ENCODE results near the gene STPG2.
A peak's percentile ranks its signal among the peaks of the same experiment; 100 is the strongest.

Gene STPG2

GRCh38 chr4:98117363-98117762, 25.9 kb downstream of the STPG2 start:
- peaks cover 10% of the 10 kb centered on the region for H3K9me3 Mint-ChIP-seq
- peaks cover 7% of the 10 kb centered on the region for H3K36me3 Mint-ChIP-seq
- ATAC-seq (ENCODE audit: low read depth): no peak
- peaks cover 2% of the 10 kb centered on the region for H3K27me3 Mint-ChIP-seq
- no peak overlapping the region for H3K27ac Mint-ChIP-seq
- DNase-seq (ENCODE audit: low spot score in 2 of 2): no peak
- H3K4me3 Mint-ChIP-seq: no peak overlapping the region
- H3K4me1 Mint-ChIP-seq: no peaks in the 10 kb centered on the region

DNA sequence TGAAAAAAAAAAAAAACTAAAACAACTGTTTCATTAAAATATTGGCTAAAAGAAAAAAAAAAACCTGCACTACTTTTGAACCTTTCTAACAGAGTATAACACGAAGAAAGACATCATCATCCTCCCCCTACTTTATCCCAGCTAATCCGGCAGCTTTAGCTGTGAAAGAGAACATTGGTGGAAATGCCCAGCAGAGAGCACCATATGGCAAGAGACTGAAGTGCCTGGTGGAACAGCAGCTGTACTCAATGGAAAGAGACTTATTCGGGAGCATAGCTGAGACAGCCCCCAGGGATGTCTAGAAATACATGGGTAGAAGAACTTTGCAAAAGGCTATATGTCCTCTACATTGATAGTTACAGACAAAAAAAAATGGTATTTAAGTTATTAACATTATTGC, 30.3 kb downstream of the STPG2 start:
- DNase-seq (ENCODE audit: low spot score in 2 of 2) (no peak), ATAC-seq (ENCODE audit: low read depth) (no peak)
- Mint-ChIP-seq H3K4me1 (no peaks in the 10 kb centered on the region), H3K4me3 (no peak overlapping the region), H3K27ac (peak overlapping the region; percentile 21), H3K36me3 (peaks cover 5% of the 10 kb centered on the region), H3K9me3 (peaks cover 5% of the 10 kb centered on the region), H3K27me3 (peaks cover 2% of the 10 kb centered on the region)

GRCh38 chr4:98110929-98111328, 32.3 kb downstream of the STPG2 start:
- peaks cover 2% of the 10 kb centered on the region for H3K27me3 Mint-ChIP-seq
- no peak for DNase-seq (ENCODE audit: low spot score in 2 of 2)
- no peak overlapping the region for H3K27ac Mint-ChIP-seq
- no peaks in the 10 kb centered on the region for H3K36me3 Mint-ChIP-seq
- H3K4me1 Mint-ChIP-seq: no peaks in the 10 kb centered on the region
- H3K9me3 Mint-ChIP-seq: no peaks in the 10 kb centered on the region
- ATAC-seq (ENCODE audit: low read depth): no peak
- H3K4me3 Mint-ChIP-seq: no peak overlapping the region

DNA sequence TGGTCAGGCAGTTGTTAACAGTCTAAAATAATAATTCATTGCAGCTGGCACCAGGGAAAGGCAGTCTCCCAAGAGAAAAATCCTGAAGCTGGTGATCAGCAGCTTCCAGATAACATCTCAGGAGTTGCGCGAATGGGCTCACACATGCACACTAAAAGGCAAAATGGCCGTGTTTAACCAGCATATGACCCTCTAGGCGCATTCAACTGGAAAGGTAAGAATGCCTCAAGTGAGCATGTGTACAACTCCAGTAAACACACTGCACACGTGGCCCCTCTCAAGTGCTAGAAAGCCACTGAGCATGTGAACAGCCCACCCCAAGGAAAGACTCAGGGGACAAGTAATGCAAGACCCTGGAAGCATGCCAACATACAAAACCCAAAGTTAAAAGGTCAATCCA, 33.1 kb downstream of the STPG2 start:
- Mint-ChIP-seq H3K27ac (no peak overlapping the region), H3K9me3 (no peaks in the 10 kb centered on the region), H3K27me3 (peaks cover 2% of the 10 kb centered on the region), H3K4me1 (no peaks in the 10 kb centered on the region), H3K4me3 (no peak overlapping the region), H3K36me3 (no peaks in the 10 kb centered on the region)
- no peak for ATAC-seq (ENCODE audit: low read depth)
- no peak for DNase-seq (ENCODE audit: low spot score in 2 of 2)

DNA sequence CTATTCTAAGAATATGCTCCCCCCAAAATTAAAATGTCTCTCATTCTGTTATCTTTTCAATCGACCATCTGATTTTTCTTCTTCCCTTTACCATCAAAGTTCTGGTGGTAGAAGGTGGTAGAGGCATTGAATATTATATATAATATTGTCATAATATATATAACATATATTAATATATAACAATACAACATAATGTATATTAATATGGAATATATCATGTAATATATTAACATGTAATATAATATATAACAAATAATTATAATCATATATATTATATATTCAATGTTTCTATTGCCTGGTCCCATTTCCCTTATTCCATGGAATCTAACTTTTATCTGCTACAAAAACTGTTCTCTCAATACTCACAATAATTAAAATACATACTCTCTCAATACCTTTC, 40.6 kb downstream of the STPG2 start:
- Mint-ChIP-seq H3K4me1 (peaks cover 13% of the 10 kb centered on the region), H3K9me3 (peaks cover 2% of the 10 kb centered on the region), H3K27me3 (peaks cover 2% of the 10 kb centered on the region), H3K27ac (no peak overlapping the region), H3K4me3 (no peak overlapping the region), H3K36me3 (peaks cover 1% of the 10 kb centered on the region)
- ATAC-seq (ENCODE audit: low read depth) (no peak), DNase-seq (ENCODE audit: low spot score in 2 of 2) (no peak)

GRCh38 chr4:98101988-98102387, 41.3 kb downstream of the STPG2 start:
- Mint-ChIP-seq H3K4me3 (no peak overlapping the region), H3K4me1 (peaks cover 15% of the 10 kb centered on the region), H3K27ac (no peak overlapping the region), H3K36me3 (peaks cover 1% of the 10 kb centered on the region), H3K27me3 (peaks cover 2% of the 10 kb centered on the region), H3K9me3 (peaks cover 2% of the 10 kb centered on the region)
- no peak for ATAC-seq (ENCODE audit: low read depth)
- DNase-seq (ENCODE audit: low spot score in 2 of 2): no peak

GRCh38 chr4:98098764-98099163, 44.5 kb downstream of the STPG2 start:
- ATAC-seq (ENCODE audit: low read depth): peak; percentile 41
- Mint-ChIP-seq H3K27me3 (peaks cover 2% of the 10 kb centered on the region), H3K4me1 (peaks cover 16% of the 10 kb centered on the region), H3K4me3 (no peak overlapping the region), H3K27ac (peak overlapping the region; percentile 2), H3K9me3 (peaks cover 11% of the 10 kb centered on the region), H3K36me3 (peaks cover 7% of the 10 kb centered on the region)
- DNase-seq (ENCODE audit: low spot score in 2 of 2): no peak

DNA sequence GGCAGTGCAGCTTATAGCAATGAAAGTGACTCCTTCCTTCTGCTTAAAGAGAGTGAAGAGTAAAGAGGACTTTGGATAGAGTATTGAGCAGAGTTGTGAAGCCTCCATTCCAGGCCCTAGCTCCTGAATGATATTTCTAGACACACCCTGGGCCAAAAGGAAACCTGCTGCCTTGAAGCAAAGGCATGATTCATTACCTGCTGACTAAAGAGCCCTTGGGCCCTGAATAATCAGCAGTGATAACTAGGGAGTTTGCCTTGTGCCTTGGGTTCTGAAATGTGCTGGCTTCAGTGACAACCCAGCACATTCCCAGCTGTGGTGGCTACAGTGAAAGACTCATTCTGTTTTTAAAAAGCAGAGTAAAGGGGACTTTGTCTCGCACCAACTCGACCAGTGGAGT, 49.2 kb downstream of the STPG2 start:
- Mint-ChIP-seq H3K27ac (no peak overlapping the region), H3K36me3 (peaks cover 6% of the 10 kb centered on the region), H3K4me1 (peaks cover 13% of the 10 kb centered on the region), H3K9me3 (peaks cover 9% of the 10 kb centered on the region), H3K4me3 (no peak overlapping the region), H3K27me3 (peaks cover 4% of the 10 kb centered on the region)
- DNase-seq (ENCODE audit: low spot score in 2 of 2) (no peak), ATAC-seq (ENCODE audit: low read depth) (no peak)

- DNase-seq (ENCODE audit: low spot score in 2 of 2) (no peak), ATAC-seq (ENCODE audit: low read depth) (no peak)
- peaks cover 11% of the 10 kb centered on the region for H3K4me1 Mint-ChIP-seq
- peaks cover 9% of the 10 kb centered on the region for H3K9me3 Mint-ChIP-seq
- no peak overlapping the region for H3K27ac Mint-ChIP-seq
- peaks cover 4% of the 10 kb centered on the region for H3K27me3 Mint-ChIP-seq
- H3K4me3 Mint-ChIP-seq: no peak overlapping the region
- H3K36me3 Mint-ChIP-seq: peaks cover 6% of the 10 kb centered on the region
Observed at GRCh38 chr4:98093662-98094061, 49.6 kb downstream of the STPG2 start.

DNA sequence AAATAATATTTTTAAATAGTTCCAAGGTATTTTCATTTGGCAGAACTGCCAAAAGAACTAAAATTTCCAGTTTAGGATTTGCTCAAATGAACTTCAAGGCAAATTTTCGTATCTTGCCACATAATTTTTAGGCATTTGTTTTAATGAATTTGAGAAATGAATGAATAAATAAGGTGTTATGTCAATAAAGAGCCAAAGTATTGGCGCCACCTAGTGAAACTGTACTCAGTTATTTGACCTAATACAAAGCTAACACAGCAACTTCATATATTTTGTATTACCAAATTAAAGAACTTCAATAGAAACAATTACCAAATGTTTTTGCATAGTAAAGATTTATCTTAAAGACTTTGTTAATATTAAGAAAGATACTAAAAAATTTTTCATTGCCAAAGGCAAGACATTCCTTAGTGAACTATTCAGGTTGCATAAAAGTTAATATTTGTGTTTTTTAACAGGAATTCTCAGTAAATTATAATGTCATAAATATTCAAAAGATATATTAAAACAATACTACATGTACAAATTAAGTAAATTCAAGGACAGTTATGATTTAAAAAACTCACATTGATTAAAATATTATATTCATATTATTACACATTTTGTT, 50.3 kb downstream of the STPG2 start:
- ATAC-seq (ENCODE audit: low read depth) (no peak), DNase-seq (ENCODE audit: low spot score in 2 of 2) (no peak)
- H3K9me3 Mint-ChIP-seq: peaks cover 9% of the 10 kb centered on the region
- peaks cover 5% of the 10 kb centered on the region for H3K4me1 Mint-ChIP-seq
- no peak overlapping the region for H3K4me3 Mint-ChIP-seq
- no peak overlapping the region for H3K27ac Mint-ChIP-seq
- H3K36me3 Mint-ChIP-seq: peaks cover 6% of the 10 kb centered on the region
- peaks cover 4% of the 10 kb centered on the region for H3K27me3 Mint-ChIP-seq

- no peaks in the 10 kb centered on the region for H3K36me3 Mint-ChIP-seq
- ATAC-seq (ENCODE audit: low read depth): no peak
Observed at GRCh38 chr4:98081936-98082335, 61.3 kb downstream of the STPG2 start.

GRCh38 chr4:98068495-98068894, 74.8 kb downstream of the STPG2 start:
- DNase-seq (ENCODE audit: low spot score in 2 of 2) (no peak), ATAC-seq (ENCODE audit: low read depth) (no peak)
- no peaks in the 10 kb centered on the region for H3K27me3 Mint-ChIP-seq
- H3K36me3 Mint-ChIP-seq: no peaks in the 10 kb centered on the region
- H3K4me1 Mint-ChIP-seq: no peaks in the 10 kb centered on the region
- H3K27ac Mint-ChIP-seq: no peak overlapping the region
- no peak overlapping the region for H3K4me3 Mint-ChIP-seq
- no peaks in the 10 kb centered on the region for H3K9me3 Mint-ChIP-seq

More at GRCh38 chr4:98081936-98082335, 61.3 kb downstream of the STPG2 start:
- Mint-ChIP-seq H3K27me3 (no peaks in the 10 kb centered on the region), H3K4me3 (no peak overlapping the region), H3K4me1 (no peaks in the 10 kb centered on the region), H3K27ac (no peak overlapping the region), H3K9me3 (no peaks in the 10 kb centered on the region)
- DNase-seq (ENCODE audit: low spot score in 2 of 2): no peak

DNA sequence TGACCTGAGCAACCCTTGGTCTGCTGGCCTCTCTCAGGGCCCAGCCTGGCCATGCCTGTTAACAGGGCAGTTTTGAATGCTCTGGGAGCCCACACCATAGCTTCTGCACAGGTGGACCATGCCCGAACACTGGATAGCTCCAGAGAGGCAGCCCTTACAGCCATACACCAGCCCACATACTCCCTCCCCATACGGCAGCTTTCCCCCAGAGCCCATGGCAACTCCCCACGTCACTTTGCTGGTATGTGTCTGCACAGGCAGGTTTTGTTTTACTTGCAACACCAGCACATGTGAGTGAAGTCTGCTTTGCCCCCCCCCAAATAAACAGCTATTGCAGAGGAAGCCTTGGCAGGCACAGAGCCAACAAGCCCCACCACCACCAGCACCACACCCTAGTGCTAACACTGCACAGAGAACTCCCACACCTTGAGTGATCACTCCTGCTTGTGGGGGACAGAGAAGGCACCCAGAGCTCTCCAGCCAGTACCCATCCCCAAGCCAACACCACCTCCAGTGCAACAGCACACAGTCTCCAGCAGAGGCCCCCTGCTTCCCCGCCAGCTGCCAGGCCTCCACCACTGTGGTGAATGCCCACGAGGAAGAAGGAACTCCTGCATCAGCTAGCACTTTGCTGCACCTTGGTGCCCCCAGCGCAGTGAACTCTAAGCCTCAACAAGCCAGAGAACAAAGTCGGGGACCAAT, 87.3 kb downstream of the STPG2 start:
- Mint-ChIP-seq H3K27me3 (peaks cover 1% of the 10 kb centered on the region), H3K36me3 (peaks cover 27% of the 10 kb centered on the region), H3K27ac (no peak overlapping the region), H3K4me3 (no peak overlapping the region), H3K4me1 (no peaks in the 10 kb centered on the region), H3K9me3 (peaks cover 16% of the 10 kb centered on the region)
- no peak for DNase-seq (ENCODE audit: low spot score in 2 of 2)
- ATAC-seq (ENCODE audit: low read depth): no peak

- Mint-ChIP-seq H3K4me3 (no peak overlapping the region), H3K27ac (no peak overlapping the region), H3K36me3 (peaks cover 7% of the 10 kb centered on the region), H3K27me3 (peaks cover 2% of the 10 kb centered on the region), H3K4me1 (no peaks in the 10 kb centered on the region), H3K9me3 (peaks cover 5% of the 10 kb centered on the region)
- ATAC-seq (ENCODE audit: low read depth) (no peak), DNase-seq (ENCODE audit: low spot score in 2 of 2) (no peak)
Observed at GRCh38 chr4:98046665-98047064, 96.6 kb downstream of the STPG2 start.

DNA sequence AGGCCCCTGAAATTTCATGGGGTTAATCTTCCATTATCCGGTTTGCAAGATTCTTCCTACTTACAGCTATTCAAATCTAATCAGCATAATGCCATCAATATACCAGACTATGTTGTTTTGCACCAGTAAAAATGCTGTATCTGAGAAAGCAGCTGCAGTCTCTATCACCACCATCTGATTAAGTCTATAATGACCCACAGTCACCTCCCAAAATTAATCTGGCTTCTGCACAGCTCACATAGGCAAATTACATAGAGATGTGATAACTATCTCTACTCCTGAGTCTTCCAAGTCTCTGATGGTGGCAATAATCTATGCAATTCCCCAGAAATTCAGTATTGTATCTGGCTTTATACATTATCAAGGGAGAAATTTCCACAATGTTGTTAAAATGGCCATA, 113.2 kb downstream of the STPG2 start:
- no peak overlapping the region for H3K27ac Mint-ChIP-seq
- peaks cover 10% of the 10 kb centered on the region for H3K9me3 Mint-ChIP-seq
- ATAC-seq (ENCODE audit: low read depth) (no peak), DNase-seq (ENCODE audit: low spot score in 2 of 2) (no peak)
- no peaks in the 10 kb centered on the region for H3K27me3 Mint-ChIP-seq
- no peak overlapping the region for H3K4me3 Mint-ChIP-seq
- H3K4me1 Mint-ChIP-seq: peaks cover 4% of the 10 kb centered on the region
- H3K36me3 Mint-ChIP-seq: no peaks in the 10 kb centered on the region

Data from memory B cell (primary cell).